Kidney (tissue), 14 donors: ENCODE results near the gene LRRFIP1. TPM values are rescaled to one million over a fixed set of nuclear protein-coding genes. Genes with fewer than 3 reads are reported as not detected.

Source experiments
- DNase-seq, 5 donors: peaks; one replicate each; pipeline ENCODE4 v3.0.0-alpha.2; 2013 to 2020
- FAIRE-seq: peaks from 2 replicates; lab custom pipeline; 2012; peaks lifted over from hg19 to GRCh38; lab: Jason Lieb, UNC
- H3K27ac ChIP-seq, 2 donors: one replicate each; pipeline ENCODE4 v1.7.0; 2013; ENCODE audit warnings: low read depth in 2 of 2, low read length in 2 of 2, inconsistent platforms in 1 of 2
- H3K27me3 ChIP-seq: one replicate; pipeline ENCODE4 v1.7.1; 2013; ENCODE audit warnings: low read length, inconsistent platforms; ENCODE audit not compliant: control insufficient read depth, insufficient read depth
- H3K36me3 ChIP-seq, 3 donors: one replicate each; pipeline versions ENCODE4 v1.7.0 to v1.7.1; 2013; ENCODE audit warnings: low read length in 3 of 3, control low read depth in 1 of 3, inconsistent platforms in 1 of 3; ENCODE audit not compliant: insufficient read depth in 3 of 3, control insufficient read depth in 2 of 3
- H3K4me1 ChIP-seq, 3 donors: one replicate each; pipeline versions ENCODE4 v1.7.0 to v1.7.1; 2013; ENCODE audit warnings: low read length in 3 of 3, inconsistent platforms in 1 of 3, low read depth in 1 of 3; ENCODE audit not compliant: control insufficient read depth in 2 of 3, insufficient read depth in 2 of 3
- H3K4me3 ChIP-seq, 3 donors: one replicate each; pipeline versions ENCODE4 v1.7.0 to v1.8.1; 2013; ENCODE audit warnings: low read length in 3 of 3, control low read depth in 1 of 3, inconsistent platforms in 1 of 3
- H3K9ac ChIP-seq, 3 donors: one replicate each; pipeline versions ENCODE4 v1.7.0 to v1.7.1; 2013; ENCODE audit warnings: low read length in 3 of 3, control low read depth in 1 of 3, inconsistent platforms in 1 of 3
- H3K9me3 ChIP-seq, 3 donors: one replicate each; pipeline versions ENCODE4 v1.7.0 to v1.7.1; 2013; ENCODE audit warnings: low read length in 3 of 3, control low read depth in 1 of 3, inconsistent platforms in 1 of 3; ENCODE audit not compliant: control insufficient read depth in 2 of 3, insufficient read depth in 1 of 3
- CTCF ChIP-seq: IDR thresholded peaks from 3 replicates; pipeline ENCODE4 v1.5.1; 2012; ENCODE audit warnings: mild to moderate bottlenecking, moderate library complexity, borderline replicate concordance; ENCODE audit not compliant: insufficient read depth; ENCODE audit errors: extremely low read depth
- intact Hi-C: fragments of 100-400 bp; cut with DNase I; formaldehyde crosslinking; loops from one replicate; pipeline ENCODE4 v1.11.1; 2022
- polyA plus RNA-seq: library from polyadenylated mRNA; stranded (reverse); fragments of 350-450 nt; fragmentation: Illumina TruSeq; extraction: RNeasy Lipid Tissue Mini Kit (QIAGEN cat#74804); gene quantifications from one replicate; pipeline ENCODE4 v1.2.3, GENCODE V29; 2014; ENCODE audit warnings: low read depth, low replicate concordance; ENCODE audit not compliant: insufficient read depth
- total RNA-seq: library from RNA; stranded (reverse); fragmentation: NEBNext Ultra II Directional; extraction: Animal tissue kit (Norgen Biotek cat#: 25700); gene quantifications from one replicate; pipeline ENCODE4 v1.2.1, GENCODE V29; 2021
- donor health status: control.
- donor health status: control.
- donor health status: control.
- donor health status: control.
- donor health status: control.
- donor health status: DM: yes; HTN: yes; CAD: no.
- donor health status: Normal renal cell carcinoma (clear cell type).

LRRFIP1 gene
- total and polyA plus RNA-seq, 2 donors from 2014 or later: 39.1 to 204 TPM

- intact Hi-C loops: no loop called here
- no peak for TF ChIP-seq CTCF
Measured at GRCh38 chr2:237648016-237648381, 20.6 kb downstream of the LRRFIP1 start.

GRCh38 chr2:237649541-237650454, 22.4 kb downstream of the LRRFIP1 start:
- H3K9me3 ChIP-seq: peaks cover 0 to 1% (median 0%) of the 10 kb centered on the region in 3 donors
- DNase-seq (no peak), FAIRE-seq (no peak)
- H3K36me3 ChIP-seq: peaks cover 0 to 1% (median 0%) of the 10 kb centered on the region in 3 donors
- no peaks in the 10 kb centered on the region for H3K27me3 ChIP-seq
- intact Hi-C loops: no loop called here
- TF ChIP-seq CTCF: no peak
- no peak overlapping the region for H3K9ac ChIP-seq
- H3K4me1 ChIP-seq: peaks cover 0 to 4% (median 0%) of the 10 kb centered on the region in 3 donors
- H3K4me3 ChIP-seq: no peak overlapping the region
- no peak overlapping the region for H3K27ac ChIP-seq

More at GRCh38 chr2:237648016-237648381, 20.6 kb downstream of the LRRFIP1 start:
- no peak for DNase-seq
- Histone ChIP-seq H3K36me3 (peaks cover 0 to 4% (median 0%) of the 10 kb centered on the region in 3 donors), H3K4me3 (no peak overlapping the region), H3K27ac (no peak overlapping the region), H3K9me3 (peaks cover 0 to 1% (median 0%) of the 10 kb centered on the region in 3 donors), H3K4me1 (peaks cover 0 to 6% (median 0%) of the 10 kb centered on the region in 3 donors), H3K27me3 (no peaks in the 10 kb centered on the region), H3K9ac (no peak overlapping the region)
- no peak for FAIRE-seq

- DNase-seq: peak in 1 of 5 donors; percentile 85
- peaks cover 0 to 4% (median 0%) of the 10 kb centered on the region in 3 donors for H3K4me1 ChIP-seq
- H3K36me3 ChIP-seq: no peaks in the 10 kb centered on the region
- no peak overlapping the region for H3K27ac ChIP-seq
- intact Hi-C loops: no loop called here
- H3K9me3 ChIP-seq: peaks cover 0 to 1% (median 0%) of the 10 kb centered on the region in 3 donors
- H3K9ac ChIP-seq: no peak overlapping the region
- no peak overlapping the region for H3K4me3 ChIP-seq
- no peak for FAIRE-seq
- H3K27me3 ChIP-seq: no peaks in the 10 kb centered on the region
- TF ChIP-seq CTCF: no peak
Measured at GRCh38 chr2:237650455-237650850, 23.1 kb downstream of the LRRFIP1 start.
